Psoas muscle (tissue), 8 donors: ENCODE data around the gene HMGN4. TPM values are rescaled to one million over a fixed set of nuclear protein-coding genes. Genes with fewer than 3 reads are reported as not detected.
"Not testable (repeated sequence)": the region's sequence is repeated elsewhere in the genome, so short reads cannot be mapped to it uniquely, and the experiment has no call there.

Experiments
- ATAC-seq, 4 donors: fragments of 200-7000 bp; cut with Tn5 transposase; one replicate each; pipeline ENCODE4 v1.9.1; 2020; ENCODE audit warnings: moderate library complexity in 3 of 4, mild to moderate bottlenecking in 2 of 4
- DNase-seq, 2 donors: peaks; one replicate each; pipeline ENCODE4 v3.0.0-alpha.2; 2020
- H3K27ac ChIP-seq: fragments of 200-600 bp; one replicate; pipeline ENCODE4 v1.8.0; 2022
- H3K27me3 ChIP-seq, 3 donors: fragments of 200-600 bp in 1 of 3; one replicate each; pipeline versions ENCODE4 v1.6.1 to v1.8.0; 2013 to 2022; ENCODE audit warnings: low read length in 2 of 3, mild to moderate bottlenecking in 2 of 3, moderate library complexity in 1 of 3; ENCODE audit not compliant: insufficient read depth in 3 of 3
- H3K36me3 ChIP-seq, 2 donors: fragments of 200-600 bp in 1 of 2; one replicate each; pipeline versions ENCODE4 v1.6.1 to v1.8.0; 2013 to 2022; ENCODE audit warnings: low read depth in 1 of 2, mild to moderate bottlenecking in 1 of 2, moderate library complexity in 1 of 2; ENCODE audit not compliant: insufficient read depth in 1 of 2
- H3K4me1 ChIP-seq: fragments of 200-600 bp; one replicate; pipeline ENCODE4 v1.8.0; 2022
- H3K4me3 ChIP-seq: fragments of 200-600 bp; one replicate; pipeline ENCODE4 v1.8.0; 2022; ENCODE audit warnings: mild to moderate bottlenecking
- H3K9me3 ChIP-seq: fragments of 200-600 bp; one replicate; pipeline ENCODE4 v1.8.0; 2022
- CTCF ChIP-seq: fragments of 200-600 bp; IDR thresholded peaks from one replicate; pipeline ENCODE4 v1.8.0; 2022; ENCODE audit warnings: antibody characterized with exemption
- WGBS, 3 donors: extraction: QIAGEN DNeasy Blood & Tissue Kit; methylation state at CpG; one replicate each; pipeline versions ENCODE4 v1.1.6 to v1.1.7; 2013; 5-methylcytosine and 5-hydroxymethylcytosine counted together
- intact Hi-C, 2 donors: fragments of 100-400 bp; cut with DNase I; formaldehyde crosslinking; loops; one replicate each; pipeline versions ENCODE4 v1.11.0 to v1.14.2; 2022
- polyA plus RNA-seq, 3 donors: library from polyadenylated mRNA; stranded (reverse); fragments of 200-250 nt; gene quantifications; one replicate each; pipeline ENCODE4 v1.2.3, GENCODE V29; 2013
- total RNA-seq, 4 donors: library from RNA; stranded (reverse); fragmentation: NEBNext Ultra II Directional in 2 of 4; extraction: Animal tissue kit (Norgen Biotek cat#: 25700) in 2 of 4; gene quantifications; one replicate each; pipeline versions ENCODE4 v1.2.1 to v1.2.4, GENCODE V29; 2021 to 2023
- donor health status: healthy with polysubstance abuse.
- donor health status: DM: no; HTN: no; CAD: no; lungs with moderate emphysema.
- donor health status: Bipolar disorder and iron deficiency.
- donor health status: healthy.
- donor health status: DM: yes; HTN: yes; CAD: no.
- donor health status: DM: no; HTN: no; CAD: no.
- donor health status: DM: no; HTN: no; CAD: no.
- donor health status: DM: yes; HTN: yes; CAD: no.

HMGN4 gene
- total and polyA plus RNA-seq, 7 donors, result 15.5 to 63.9 (median 29.7) TPM

DNA sequence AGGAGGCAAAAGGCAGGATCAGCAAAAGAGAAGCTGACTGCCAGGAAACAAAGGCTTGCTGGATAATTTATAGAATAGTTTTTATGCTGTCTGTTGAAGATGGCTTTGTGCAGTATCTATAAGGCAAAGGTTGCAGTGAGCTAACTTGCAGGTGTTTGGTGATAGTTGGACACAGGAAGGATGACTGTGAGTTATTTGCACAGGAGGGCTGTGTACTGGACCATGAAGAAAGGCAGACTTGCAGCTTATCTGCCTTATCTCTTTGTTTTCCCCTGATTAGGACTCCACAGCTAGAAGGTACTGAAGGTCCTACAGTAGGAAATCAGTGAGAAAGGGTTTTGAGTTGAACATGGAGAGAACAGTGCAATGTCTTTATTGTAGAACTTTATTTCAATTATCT lies 36.0 kb upstream of the HMGN4 start:
- Histone ChIP-seq H3K4me3 (peak overlapping the region; percentile 56), H3K27me3 (peaks cover 0 to 29% (median 6%) of the 10 kb centered on the region in 3 donors), H3K4me1 (no peaks in the 10 kb centered on the region), H3K27ac (no peak overlapping the region), H3K36me3 (no peaks in the 10 kb centered on the region), H3K9me3 (no peaks in the 10 kb centered on the region)
- ATAC-seq (no peak), DNase-seq (no peak)
- TF ChIP-seq CTCF, result no peak
- intact Hi-C loops, result no loop called here

DNA sequence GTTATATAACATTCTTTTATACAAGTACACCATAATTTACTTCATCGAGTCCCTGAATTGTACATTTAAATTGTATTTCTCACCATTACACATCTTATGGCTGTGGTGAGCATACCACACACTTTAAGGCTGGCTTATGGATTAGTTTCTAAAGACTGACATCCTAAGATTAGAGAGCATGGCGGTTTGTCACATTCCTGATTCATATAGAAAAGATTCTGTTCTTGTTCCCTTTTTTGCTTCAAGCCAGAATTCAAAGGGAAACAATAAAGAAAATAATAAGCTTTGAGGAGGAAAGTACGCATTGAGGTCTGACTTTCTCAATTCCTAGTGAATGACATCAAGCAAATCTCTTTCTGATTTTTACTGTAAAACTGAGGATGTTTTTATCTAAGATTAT lies 35.5 kb upstream of the HMGN4 start:
- no peaks in the 10 kb centered on the region for H3K9me3 ChIP-seq
- no peaks in the 10 kb centered on the region for H3K4me1 ChIP-seq
- peaks cover 0 to 29% (median 6%) of the 10 kb centered on the region in 3 donors for H3K27me3 ChIP-seq
- no peak overlapping the region for H3K4me3 ChIP-seq
- ATAC-seq, result no peak
- no peak overlapping the region for H3K27ac ChIP-seq
- intact Hi-C loops, result no loop called here
- DNase-seq, result no peak
- WGBS, 3 donors, result 95 to 98% (median 95%) methylated on average over 3 of the region's 3 CpGs
- no peaks in the 10 kb centered on the region for H3K36me3 ChIP-seq
- TF ChIP-seq CTCF, result no peak

DNA sequence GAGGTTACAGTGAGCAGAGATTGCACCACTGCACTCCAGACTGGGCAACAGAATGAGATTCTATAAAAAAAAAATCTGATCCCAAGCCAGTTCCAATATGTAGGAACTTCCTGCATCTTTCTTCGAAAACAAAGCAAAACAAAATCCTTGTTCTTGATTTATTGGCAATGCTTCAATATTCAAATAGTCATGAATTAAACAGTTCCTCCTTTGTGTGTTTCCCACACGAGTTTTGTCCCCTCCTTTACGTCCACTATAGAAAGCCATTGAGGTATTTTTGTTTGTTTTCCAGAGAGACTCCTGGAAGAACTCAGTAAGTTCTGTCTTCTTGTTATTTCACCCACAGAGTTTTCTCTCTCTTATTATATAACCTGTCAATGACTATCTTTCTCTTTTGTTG lies 30.5 kb upstream of the HMGN4 start:
- TF ChIP-seq CTCF, result no peak
- intact Hi-C loops, result no loop called here
- peaks cover 0 to 9% (median 0%) of the 10 kb centered on the region in 3 donors for H3K27me3 ChIP-seq
- H3K36me3 ChIP-seq, result no peaks in the 10 kb centered on the region
- H3K4me3 ChIP-seq, result no peak overlapping the region
- ATAC-seq (no peak), DNase-seq (no peak)
- H3K4me1 ChIP-seq, result no peaks in the 10 kb centered on the region
- H3K9me3 ChIP-seq, result no peaks in the 10 kb centered on the region
- H3K27ac ChIP-seq, result no peak overlapping the region
- 64 to 71% (median 65%) methylated on average over 3 of the region's 3 CpGs for WGBS, 3 donors

DNA sequence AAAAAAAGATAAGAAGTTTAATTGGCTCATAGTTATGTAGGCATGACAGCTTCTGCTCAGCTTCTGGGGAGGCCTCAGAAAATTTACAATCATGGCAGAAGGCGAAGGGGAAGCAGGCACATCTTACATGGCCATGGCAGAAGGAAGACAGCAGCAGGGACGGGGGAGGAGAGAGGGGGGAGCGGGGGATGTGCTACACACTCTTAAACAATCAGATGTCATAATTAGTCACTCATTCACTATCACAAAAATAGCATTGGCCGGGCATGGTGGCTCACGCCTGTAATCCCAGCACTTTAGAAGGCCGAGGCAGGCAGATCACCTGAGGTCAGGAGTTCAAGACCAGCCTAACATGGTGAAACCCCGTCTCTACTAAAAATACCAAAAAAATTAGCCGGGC lies 27.1 kb upstream of the HMGN4 start:
- H3K4me1 ChIP-seq, DNase-seq, intact Hi-C loops, H3K4me3 ChIP-seq, H3K9me3 ChIP-seq, H3K27me3 ChIP-seq, H3K27ac ChIP-seq, H3K36me3 ChIP-seq: not testable (repeated sequence)
- ATAC-seq, result peak in 2 of 4 donors; percentile 50 to 77
- 72 to 77% (median 73%) methylated on average over 8 of the region's 8 CpGs for WGBS, 3 donors

DNA sequence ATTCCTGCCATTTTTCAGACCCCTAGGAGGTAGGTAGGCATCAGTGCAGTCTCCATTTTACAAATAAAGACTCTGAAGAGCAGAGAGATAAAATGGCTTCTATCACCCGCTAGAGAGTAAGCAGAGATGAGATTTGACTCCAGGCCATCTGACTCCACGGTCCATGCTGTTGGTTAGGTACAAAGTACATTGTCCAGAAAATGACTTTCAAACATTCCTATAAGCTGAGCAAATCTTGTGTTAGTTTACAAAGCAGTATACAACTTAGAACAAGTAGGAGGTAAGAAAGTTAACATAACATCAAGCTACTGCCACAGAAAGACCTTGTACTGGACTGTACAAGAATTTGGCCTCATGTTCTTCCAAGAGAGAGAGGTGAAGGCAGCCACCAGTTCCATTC lies 23.2 kb upstream of the HMGN4 start:
- DNase-seq (no peak), ATAC-seq (no peak)
- H3K9me3 ChIP-seq, result no peaks in the 10 kb centered on the region
- no peaks in the 10 kb centered on the region for H3K27me3 ChIP-seq
- intact Hi-C loops, result no loop called here
- 88 to 92% (median 91%) methylated on average over 2 of the region's 2 CpGs for WGBS, 3 donors
- H3K27ac ChIP-seq, result no peak overlapping the region
- H3K4me1 ChIP-seq, result peaks cover under 1% of the 10 kb centered on the region
- no peaks in the 10 kb centered on the region for H3K36me3 ChIP-seq
- TF ChIP-seq CTCF, result no peak
- H3K4me3 ChIP-seq, result no peak overlapping the region
